Parathyroid adenoma (tissue), 2 donors: ENCODE data around the gene PVALB.

Experiments used
- H2AFZ ChIP-seq: fragments of 300-600 bp; sonication (generic); one replicate; pipeline ENCODE4 v1.7.0; 2017; ENCODE audit warnings: antibody characterized with exemption, mild to moderate bottlenecking
- H3K27ac ChIP-seq: fragments of 300-600 bp; sonication (generic); one replicate; pipeline ENCODE4 v1.7.0; 2017
- H3K27me3 ChIP-seq: fragments of 300-600 bp; sonication (generic); one replicate; pipeline ENCODE4 v1.7.0; 2017; ENCODE audit warnings: low read length; ENCODE audit not compliant: control insufficient read depth, insufficient read depth
- H3K36me3 ChIP-seq: fragments of 300-600 bp; sonication (generic); one replicate; pipeline ENCODE4 v1.7.0; 2017; ENCODE audit warnings: low read length; ENCODE audit not compliant: control insufficient read depth, insufficient read depth
- H3K4me1 ChIP-seq: fragments of 300-600 bp; sonication (generic); one replicate; pipeline ENCODE4 v1.7.0; 2017; ENCODE audit warnings: control low read depth
- H3K4me2 ChIP-seq: fragments of 300-600 bp; sonication (generic); one replicate; pipeline ENCODE4 v1.7.0; 2017; ENCODE audit warnings: low read length
- H3K4me3 ChIP-seq: fragments of 300-600 bp; sonication (generic); one replicate; pipeline ENCODE4 v1.7.0; 2017; ENCODE audit warnings: low read depth, low read length
- H3K79me2 ChIP-seq: fragments of 300-600 bp; sonication (generic); one replicate; pipeline ENCODE4 v1.7.0; 2017; ENCODE audit warnings: control low read depth
- H3K9ac ChIP-seq: fragments of 300-600 bp; sonication (generic); one replicate; pipeline ENCODE4 v1.7.0; 2017; ENCODE audit warnings: mild to moderate bottlenecking
- H3K9me3 ChIP-seq: fragments of 300-600 bp; sonication (generic); one replicate; pipeline ENCODE4 v1.7.0; 2017; ENCODE audit warnings: low read length; ENCODE audit not compliant: control insufficient read depth
- TF ChIP-seq, protein P1 (sequence below): fragments of 300-600 bp; sonication (generic); IDR thresholded peaks from one replicate; pipeline ENCODE4 v1.7.0; 2017; ENCODE audit warnings: antibody characterized with exemption, mild to moderate bottlenecking
- donor health status: primary hyperparathyroidism.

The PVALB gene

DNA sequence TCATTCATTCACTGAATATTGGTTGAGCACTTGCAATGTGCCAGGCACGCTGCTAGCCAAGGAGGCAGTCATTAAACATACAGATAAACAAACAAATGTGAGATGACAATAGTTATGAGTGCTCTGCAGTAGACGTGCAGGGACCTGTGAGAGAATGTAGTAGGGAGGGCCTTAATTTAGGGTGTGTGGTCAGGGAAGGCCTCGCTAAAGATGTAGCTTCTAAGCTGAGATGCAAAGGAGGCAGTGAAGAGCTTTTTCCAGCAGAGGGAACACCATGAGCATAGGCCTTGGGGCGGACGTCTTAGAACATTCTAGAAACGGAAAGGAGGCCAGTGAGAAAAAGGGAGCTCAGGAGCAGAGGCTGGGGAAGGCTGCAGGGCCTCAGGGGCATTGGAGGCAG lies 43.2 kb upstream of the PVALB start:
- no peaks in the 10 kb centered on the region for H3K9me3 ChIP-seq
- no peaks in the 10 kb centered on the region for H3K27me3 ChIP-seq
- no peaks in the 10 kb centered on the region for H3K36me3 ChIP-seq
- no peak overlapping the region for H3K4me3 ChIP-seq
- no peak overlapping the region for H3K27ac ChIP-seq
- no peak overlapping the region for H3K9ac ChIP-seq
- TF ChIP-seq, protein P1, sequence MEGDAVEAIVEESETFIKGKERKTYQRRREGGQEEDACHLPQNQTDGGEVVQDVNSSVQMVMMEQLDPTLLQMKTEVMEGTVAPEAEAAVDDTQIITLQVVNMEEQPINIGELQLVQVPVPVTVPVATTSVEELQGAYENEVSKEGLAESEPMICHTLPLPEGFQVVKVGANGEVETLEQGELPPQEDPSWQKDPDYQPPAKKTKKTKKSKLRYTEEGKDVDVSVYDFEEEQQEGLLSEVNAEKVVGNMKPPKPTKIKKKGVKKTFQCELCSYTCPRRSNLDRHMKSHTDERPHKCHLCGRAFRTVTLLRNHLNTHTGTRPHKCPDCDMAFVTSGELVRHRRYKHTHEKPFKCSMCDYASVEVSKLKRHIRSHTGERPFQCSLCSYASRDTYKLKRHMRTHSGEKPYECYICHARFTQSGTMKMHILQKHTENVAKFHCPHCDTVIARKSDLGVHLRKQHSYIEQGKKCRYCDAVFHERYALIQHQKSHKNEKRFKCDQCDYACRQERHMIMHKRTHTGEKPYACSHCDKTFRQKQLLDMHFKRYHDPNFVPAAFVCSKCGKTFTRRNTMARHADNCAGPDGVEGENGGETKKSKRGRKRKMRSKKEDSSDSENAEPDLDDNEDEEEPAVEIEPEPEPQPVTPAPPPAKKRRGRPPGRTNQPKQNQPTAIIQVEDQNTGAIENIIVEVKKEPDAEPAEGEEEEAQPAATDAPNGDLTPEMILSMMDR: no peak
- no peaks in the 10 kb centered on the region for H3K79me2 ChIP-seq
- H2AFZ ChIP-seq: no peak overlapping the region
- H3K4me1 ChIP-seq: peaks cover 5% of the 10 kb centered on the region
- no peak overlapping the region for H3K4me2 ChIP-seq

GRCh38 chr22:36858966-36859365 lies 42.1 kb upstream of the PVALB start:
- Histone ChIP-seq H3K79me2 (no peaks in the 10 kb centered on the region), H3K9me3 (no peaks in the 10 kb centered on the region), H3K4me3 (no peak overlapping the region), H3K27me3 (no peaks in the 10 kb centered on the region), H3K4me2 (no peak overlapping the region), H3K27ac (no peak overlapping the region), H3K9ac (no peak overlapping the region), H2AFZ (no peak overlapping the region), H3K4me1 (peaks cover 5% of the 10 kb centered on the region), H3K36me3 (no peaks in the 10 kb centered on the region)
- TF ChIP-seq, protein P1: no peak

DNA sequence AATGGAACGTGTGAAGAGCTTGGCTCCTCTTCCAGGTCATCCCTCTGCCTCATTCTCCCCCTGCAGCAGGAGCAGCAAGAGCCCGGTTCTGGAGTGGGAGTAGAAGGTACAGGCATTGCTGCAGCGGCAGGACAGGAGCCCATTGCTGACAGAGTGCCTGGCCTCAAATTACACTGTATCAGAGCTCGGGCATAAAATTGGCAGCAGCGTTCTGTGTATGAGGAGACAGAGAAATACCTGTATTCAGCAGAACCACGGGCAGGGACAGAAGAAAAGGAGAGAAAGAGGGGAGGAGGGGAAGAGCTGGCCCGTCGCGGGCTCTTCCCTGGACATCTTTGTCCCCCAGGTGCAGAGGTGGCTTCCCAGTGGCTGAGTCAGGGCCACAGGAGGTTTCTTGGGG lies 41.3 kb upstream of the PVALB start:
- no peak overlapping the region for H3K4me3 ChIP-seq
- no peaks in the 10 kb centered on the region for H3K79me2 ChIP-seq
- H3K4me2 ChIP-seq: no peak overlapping the region
- peak overlapping the region; percentile 15 for H3K27ac ChIP-seq
- no peaks in the 10 kb centered on the region for H3K27me3 ChIP-seq
- H3K4me1 ChIP-seq: peaks cover 5% of the 10 kb centered on the region
- no peaks in the 10 kb centered on the region for H3K36me3 ChIP-seq
- H3K9me3 ChIP-seq: no peaks in the 10 kb centered on the region
- H2AFZ ChIP-seq: peak overlapping the region; percentile 50
- H3K9ac ChIP-seq: no peak overlapping the region
- TF ChIP-seq, protein P1: no peak

GRCh38 chr22:36856792-36857135 lies 39.9 kb upstream of the PVALB start:
- Histone ChIP-seq H3K79me2 (no peaks in the 10 kb centered on the region), H3K9me3 (no peaks in the 10 kb centered on the region), H2AFZ (no peak overlapping the region), H3K36me3 (no peaks in the 10 kb centered on the region), H3K4me1 (peaks cover 5% of the 10 kb centered on the region), H3K9ac (no peak overlapping the region), H3K4me2 (no peak overlapping the region), H3K4me3 (no peak overlapping the region), H3K27me3 (no peaks in the 10 kb centered on the region), H3K27ac (no peak overlapping the region)
- TF ChIP-seq, protein P1: no peak

DNA sequence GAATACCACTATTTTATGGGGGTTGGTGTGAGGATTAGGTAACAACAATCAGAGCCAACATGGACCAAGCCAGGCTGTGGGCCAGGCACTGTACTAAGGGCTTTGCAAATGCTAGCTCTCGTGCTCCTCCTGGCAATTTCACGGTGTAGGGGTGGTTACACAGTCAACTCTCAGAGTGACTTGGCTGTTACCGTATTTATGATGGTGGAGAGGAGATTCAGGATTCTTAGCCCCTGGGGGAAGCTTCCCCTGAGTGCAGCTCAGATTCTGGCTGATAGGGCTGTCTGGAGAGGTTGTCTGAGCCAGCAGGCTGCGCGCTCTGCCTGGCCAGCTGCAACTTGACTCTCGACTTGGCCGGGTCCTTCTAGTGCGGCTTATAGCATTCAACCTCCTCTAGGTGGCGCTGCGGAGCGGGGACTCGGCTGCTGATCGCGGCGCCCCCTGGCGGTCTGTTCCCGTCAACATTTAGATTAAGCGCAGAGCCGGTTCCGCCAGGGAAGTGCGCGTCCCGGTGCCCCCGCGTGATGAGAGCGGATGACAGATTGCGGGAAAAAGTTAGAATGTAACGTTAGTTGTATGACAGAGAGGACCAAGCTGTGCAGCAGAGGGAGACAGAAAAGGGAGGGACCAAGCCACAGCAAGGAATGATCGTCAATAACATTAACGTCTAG lies 39.4 kb upstream of the PVALB start:
- no peaks in the 10 kb centered on the region for H3K36me3 ChIP-seq
- H3K4me1 ChIP-seq: peaks cover 5% of the 10 kb centered on the region
- H3K27ac ChIP-seq: no peak overlapping the region
- no peak overlapping the region for H3K4me3 ChIP-seq
- TF ChIP-seq, protein P1: peak; percentile 99
- H3K9me3 ChIP-seq: no peaks in the 10 kb centered on the region
- H3K27me3 ChIP-seq: no peaks in the 10 kb centered on the region
- H3K79me2 ChIP-seq: no peaks in the 10 kb centered on the region
- peak overlapping the region; percentile 53 for H2AFZ ChIP-seq
- no peak overlapping the region for H3K9ac ChIP-seq
- peak overlapping the region; percentile 13 for H3K4me2 ChIP-seq
